ENCODE measurements around the gene COL1A2.

COL1A2 gene

GRCh38 chr7:94439893-94440381 is 45.2 kb downstream of the COL1A2 start:
- DNase-seq, result peak; percentile 82

GRCh38 chr7:94440451-94441039 is 45.9 kb downstream of the COL1A2 start:
- DNase-seq, result peak; percentile 88

- DNase-seq, result no peak
Measured at GRCh38 chr7:94441138-94441537, 46.4 kb downstream of the COL1A2 start.

GRCh38 chr7:94442639-94443038 is 47.9 kb downstream of the COL1A2 start:
- DNase-seq, result no peak

- DNase-seq, result no peak
Measured at GRCh38 chr7:94444813-94445212, 50.1 kb downstream of the COL1A2 start.

GRCh38 chr7:94445696-94446194 is 51.0 kb downstream of the COL1A2 start:
- DNase-seq, result no peak

- DNase-seq, result no peak
Measured at GRCh38 chr7:94446308-94446707, 51.6 kb downstream of the COL1A2 start.

GRCh38 chr7:94449151-94449725 is 54.5 kb downstream of the COL1A2 start:
- no peak for DNase-seq

- DNase-seq, result no peak
Measured at GRCh38 chr7:94450044-94450697, 55.5 kb downstream of the COL1A2 start.

GRCh38 chr7:94451187-94451586 is 56.5 kb downstream of the COL1A2 start:
- DNase-seq, result no peak

- no peak for DNase-seq
Measured at GRCh38 chr7:94452239-94452638, 57.5 kb downstream of the COL1A2 start.

GRCh38 chr7:94453898-94454297 is 59.2 kb downstream of the COL1A2 start:
- DNase-seq, result no peak

- no peak for DNase-seq
Measured at GRCh38 chr7:94458041-94458440, 63.3 kb downstream of the COL1A2 start.

- DNase-seq, result no peak
Measured at GRCh38 chr7:94466516-94466915, 71.8 kb downstream of the COL1A2 start.

- DNase-seq, result no peak
Measured at GRCh38 chr7:94471604-94472003, 76.9 kb downstream of the COL1A2 start.

GRCh38 chr7:94472608-94473007 is 77.9 kb downstream of the COL1A2 start:
- no peak for DNase-seq

- no peak for DNase-seq
Measured at GRCh38 chr7:94476251-94476840, 81.7 kb downstream of the COL1A2 start.

- no peak for DNase-seq
Measured at GRCh38 chr7:94477878-94478277, 83.2 kb downstream of the COL1A2 start.

- DNase-seq, result no peak
Measured at GRCh38 chr7:94478648-94479214, 84.0 kb downstream of the COL1A2 start.
